HG03520 (cell line): ENCODE results near the gene FOXP2.

Source experiments
- ATAC-seq: cut with Tn5 transposase; IDR thresholded peaks from one replicate; pipeline ENCODE4 v1.9.1; 2021; ENCODE audit warnings: mild to moderate bottlenecking, moderate library complexity; ENCODE audit not compliant: unreplicated experiment

Gene FOXP2

DNA sequence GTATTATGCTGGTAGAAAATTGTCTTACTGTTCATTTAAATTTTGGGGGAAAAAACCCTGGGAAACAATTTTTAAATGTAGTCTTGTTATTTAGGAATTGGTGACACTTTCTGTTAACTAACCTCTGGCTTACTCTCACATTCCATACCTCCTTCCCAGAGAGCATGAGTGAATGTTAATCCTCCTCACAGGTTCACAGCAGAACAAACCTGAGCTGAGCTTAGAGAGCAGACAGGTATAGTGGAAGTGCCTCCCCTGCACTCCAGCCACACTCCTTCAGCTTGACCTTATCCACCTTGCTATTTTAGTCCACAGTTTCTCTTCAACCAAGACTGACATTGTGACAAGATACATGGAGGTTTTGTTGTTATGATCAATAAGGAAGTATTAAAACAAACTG, 235.9 kb downstream of the FOXP2 start:
- no peak for ATAC-seq

DNA sequence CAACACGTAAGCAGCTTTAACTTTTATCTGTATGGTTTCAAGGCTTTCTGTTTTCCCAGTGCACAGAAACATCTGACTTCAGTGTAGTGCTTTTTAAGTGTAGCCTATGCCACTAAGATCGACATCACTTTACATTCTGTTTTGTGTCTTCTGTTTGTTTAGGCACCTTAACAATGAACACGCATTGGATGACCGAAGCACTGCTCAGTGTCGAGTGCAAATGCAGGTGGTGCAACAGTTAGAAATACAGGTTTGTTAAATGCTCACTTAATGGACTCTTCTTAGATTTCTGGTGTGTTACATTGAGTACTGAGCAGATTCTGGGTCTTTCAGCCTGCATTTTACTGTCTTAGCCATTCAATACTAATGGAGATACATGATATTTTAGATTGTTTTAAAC, 237.4 kb downstream of the FOXP2 start:
- ATAC-seq = no peak

- no peak for ATAC-seq
Measured at GRCh38 chr7:114653364-114654088, 238.9 kb downstream of the FOXP2 start.

GRCh38 chr7:114656466-114656865, 241.9 kb downstream of the FOXP2 start:
- no peak for ATAC-seq

DNA sequence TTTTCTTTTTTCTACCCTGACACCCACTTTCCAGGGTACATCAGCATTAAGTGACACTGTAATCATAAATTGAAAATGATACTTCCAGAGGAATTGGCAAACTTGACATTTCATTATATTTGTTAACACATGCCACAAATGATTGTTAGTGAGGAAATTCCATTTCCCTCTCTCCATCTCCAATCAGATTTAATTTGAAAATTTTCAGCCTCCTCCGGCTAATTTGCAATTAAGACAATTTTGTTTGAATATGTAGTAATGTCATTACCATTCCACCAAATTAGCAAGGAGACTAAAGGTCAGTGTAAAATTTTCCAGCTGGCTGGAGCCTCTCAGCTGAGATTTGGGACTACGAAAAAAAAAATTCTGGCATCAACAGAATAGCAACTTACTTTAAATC, 242.7 kb downstream of the FOXP2 start:
- ATAC-seq = no peak

GRCh38 chr7:114658216-114658615, 243.6 kb downstream of the FOXP2 start:
- ATAC-seq = no peak

- ATAC-seq = no peak
Measured at GRCh38 chr7:114659409-114660125, 245.0 kb downstream of the FOXP2 start.

DNA sequence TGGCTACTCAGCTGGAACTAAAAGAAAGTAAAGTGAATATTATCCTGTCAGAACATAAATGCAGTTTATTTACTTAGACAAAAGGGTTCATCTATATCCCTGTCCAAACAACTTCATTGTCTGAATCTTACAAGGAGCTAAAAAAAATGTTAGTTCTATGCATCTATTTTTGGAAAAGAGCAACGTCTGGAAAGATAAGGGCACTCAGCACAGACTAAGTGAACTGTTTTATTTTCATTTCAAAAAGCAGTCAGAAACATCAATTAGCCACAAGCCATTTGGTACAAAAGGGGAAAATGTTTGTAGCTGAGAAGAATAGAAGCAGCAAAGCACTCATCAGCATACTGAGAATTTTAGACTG, 245.5 kb downstream of the FOXP2 start:
- no peak for ATAC-seq

DNA sequence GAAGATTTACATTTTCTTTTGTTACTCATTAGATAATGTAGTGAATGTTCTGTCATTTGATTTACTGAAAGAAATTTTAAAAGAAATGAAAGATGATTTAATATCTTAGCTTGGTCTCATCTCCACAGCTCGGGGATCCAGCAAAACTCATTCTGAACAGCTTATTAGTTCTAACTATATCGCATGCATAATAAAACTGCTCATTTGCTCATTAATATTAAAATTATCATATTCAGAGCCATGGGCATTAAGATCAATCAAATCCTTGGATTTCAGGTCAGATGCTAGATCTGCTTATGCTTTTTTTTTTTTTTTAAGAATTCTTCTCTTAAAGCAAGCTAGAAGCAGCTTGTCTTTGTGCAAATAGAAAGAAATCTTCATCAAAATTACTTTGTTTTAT, 246.1 kb downstream of the FOXP2 start:
- no peak for ATAC-seq

DNA sequence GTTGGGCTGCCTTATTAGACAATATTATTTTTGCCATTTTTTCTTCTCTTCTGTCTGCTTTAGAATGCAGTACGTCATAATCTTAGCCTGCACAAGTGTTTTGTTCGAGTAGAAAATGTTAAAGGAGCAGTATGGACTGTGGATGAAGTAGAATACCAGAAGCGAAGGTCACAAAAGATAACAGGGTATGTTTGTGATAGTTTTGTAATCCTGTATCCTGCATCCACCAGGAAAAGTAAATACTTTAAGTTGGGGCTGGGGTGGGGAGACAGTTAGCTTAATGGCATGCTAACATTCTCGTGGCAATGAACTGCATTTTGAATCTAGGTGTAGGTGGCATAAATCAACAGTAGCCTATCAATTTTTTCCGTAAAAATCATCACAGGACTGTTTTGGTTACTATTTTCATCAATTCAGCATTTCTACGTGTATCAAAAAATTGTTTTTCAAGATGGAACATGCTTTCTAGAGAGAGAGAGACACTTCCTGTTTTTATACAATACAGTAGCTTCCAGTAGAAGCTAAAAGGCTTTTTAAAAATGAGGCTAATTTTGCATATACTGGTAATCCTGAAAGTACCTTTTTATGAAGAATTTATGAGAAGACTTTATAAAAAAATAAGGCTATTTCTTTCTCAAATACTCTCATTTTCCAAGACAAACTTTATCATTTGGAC, 247.5 kb downstream of the FOXP2 start:
- ATAC-seq = no peak

- peak; percentile 48 for ATAC-seq
Measured at GRCh38 chr7:114663502-114663901, 248.9 kb downstream of the FOXP2 start.

DNA sequence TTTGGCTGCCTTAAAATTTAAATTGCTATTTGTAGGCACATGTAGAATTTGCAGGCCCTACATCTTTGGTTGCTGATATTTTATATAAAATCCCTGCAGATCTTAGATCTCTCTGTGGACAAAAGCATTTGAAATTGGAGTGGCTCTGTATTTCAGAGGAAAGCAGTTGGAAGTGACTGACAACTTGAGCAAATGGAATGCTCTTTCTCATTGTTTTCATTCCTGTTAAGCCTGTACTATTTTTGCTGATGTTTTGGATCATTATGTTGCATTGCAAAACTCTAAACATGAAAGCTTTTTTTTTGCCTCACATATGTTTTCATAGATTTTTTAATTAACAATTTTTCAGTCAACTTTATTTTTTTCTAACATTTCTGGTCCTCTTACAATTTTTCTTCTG, 256.1 kb downstream of the FOXP2 start:
- no peak for ATAC-seq

GRCh38 chr7:114671563-114672123, 257.0 kb downstream of the FOXP2 start:
- no peak for ATAC-seq

GRCh38 chr7:114678116-114678515, 263.5 kb downstream of the FOXP2 start:
- ATAC-seq = no peak

DNA sequence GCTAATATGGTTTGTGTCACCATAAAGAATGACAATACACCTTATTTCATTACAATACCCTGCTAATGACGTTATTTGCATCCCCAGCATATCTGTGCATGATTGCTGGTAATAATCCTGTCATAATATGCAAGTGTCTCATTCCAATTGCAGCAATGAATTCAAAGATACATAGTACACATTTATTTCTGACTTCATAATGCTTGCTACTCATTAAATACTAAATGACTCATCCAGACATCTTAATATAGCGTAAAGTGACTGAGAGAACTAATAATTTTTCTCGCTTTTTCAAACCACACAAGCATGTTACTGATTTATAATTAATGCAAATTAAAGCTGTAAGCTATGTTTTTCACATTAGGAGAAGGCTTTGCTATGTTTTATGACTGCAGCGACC, 272.6 kb downstream of the FOXP2 start:
- ATAC-seq = no peak

- no peak for ATAC-seq
Measured at GRCh38 chr7:114688443-114689055, 273.9 kb downstream of the FOXP2 start.

DNA sequence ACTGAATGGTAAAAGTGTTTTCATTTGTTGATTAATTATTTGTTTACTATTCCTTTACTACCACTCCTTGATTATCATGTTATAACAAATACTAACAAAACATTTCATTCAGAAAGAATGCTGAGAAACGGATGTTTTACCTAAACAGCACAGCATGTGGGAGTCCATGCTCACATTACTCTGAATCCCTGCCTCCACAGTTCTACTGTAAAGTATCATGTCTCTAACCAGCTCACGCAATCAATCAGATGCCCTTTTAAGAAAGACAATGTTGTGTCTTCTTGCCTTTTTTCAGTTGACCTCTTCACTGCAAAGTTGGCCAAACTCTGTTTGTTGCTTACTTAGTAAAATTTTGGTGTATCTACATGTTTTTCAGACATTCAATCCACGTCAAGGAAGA, 274.8 kb downstream of the FOXP2 start:
- no peak for ATAC-seq

DNA sequence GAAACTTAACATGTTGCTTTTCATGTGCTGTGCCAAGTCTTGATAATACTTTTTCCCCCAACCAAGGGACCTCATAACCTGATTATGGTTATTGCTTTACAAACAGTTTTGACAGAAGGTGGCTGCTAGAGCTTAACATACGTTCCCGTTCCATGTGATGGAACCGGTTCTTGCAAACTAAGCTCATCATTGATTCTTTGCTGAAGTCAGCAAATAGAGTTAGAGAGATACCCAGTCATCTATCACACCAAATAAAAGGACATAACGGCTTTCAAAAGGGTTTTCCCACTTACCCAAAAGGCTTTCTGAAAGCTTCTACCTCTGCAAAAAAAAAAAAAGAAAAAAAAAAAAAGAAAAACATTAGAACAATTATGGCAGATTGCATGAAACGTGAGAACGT, 277.0 kb downstream of the FOXP2 start:
- ATAC-seq = no peak

- ATAC-seq = no peak
Measured at GRCh38 chr7:114695182-114695581, 280.6 kb downstream of the FOXP2 start.

- ATAC-seq = no peak
Measured at GRCh38 chr7:114700247-114700928, 285.8 kb downstream of the FOXP2 start.

DNA sequence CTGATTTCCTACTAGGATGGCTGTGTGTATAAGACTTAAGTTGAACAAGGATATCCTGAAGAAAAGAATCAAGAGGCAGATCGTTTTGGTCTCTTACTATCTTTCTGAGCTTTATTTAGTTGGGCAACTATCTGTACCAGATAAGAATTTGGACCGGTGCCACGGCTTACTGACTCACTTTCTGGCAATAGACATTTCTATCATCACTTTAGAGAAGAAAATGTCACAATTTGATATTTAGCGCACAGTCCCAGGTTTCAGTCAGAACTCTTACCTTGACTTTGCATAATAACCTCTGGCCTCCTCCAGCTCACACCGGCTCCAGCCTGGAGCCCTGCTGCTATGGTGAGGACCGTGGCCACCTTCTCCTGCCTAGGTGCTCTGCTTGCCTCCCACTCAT, 289.1 kb downstream of the FOXP2 start:
- ATAC-seq = no peak
